K562 (cell line): Measurements from ENCODE around the gene TBC1D17. TPM values are rescaled to one million over a fixed set of nuclear protein-coding genes. Genes with fewer than 3 reads are reported as not detected.
A peak's percentile ranks its signal among the peaks of the same experiment; 100 is the strongest.

Experiments
- CEBPB ChIP-seq: fragments of 450-650 bp; IDR thresholded peaks from 2 replicates; pipeline ENCODE4 v1.6.1; 2016; ENCODE audit warnings: missing genetic modification characterization, missing compliant biosample characterization
- E2F3 ChIP-seq: fragments of 250-450 bp; sonication (Bioruptor Pico); IDR thresholded peaks from 2 replicates; pipeline ENCODE4 v1.4.0; 2020; ENCODE audit warnings: mild to moderate bottlenecking
- GATA2 ChIP-seq: sonication (generic); formaldehyde crosslinking; IDR thresholded peaks from 2 replicates; pipeline ENCODE4 v1.4.0; 2020; ENCODE audit warnings: mild to moderate bottlenecking, missing genetic modification reagents
- KDM2B ChIP-seq: fragments of 250-450 bp; sonication (Bioruptor Pico); IDR thresholded peaks from 2 replicates; pipeline ENCODE4 v1.8.0; 2021; ENCODE audit warnings: mild to moderate bottlenecking, moderate library complexity
- NFXL1 ChIP-seq: fragments of 450-650 bp; formaldehyde crosslinking; IDR thresholded peaks from 2 replicates; pipeline ENCODE4 v1.4.0; 2021; ENCODE audit warnings: mild to moderate bottlenecking
- PHB ChIP-seq: fragments of 250-450 bp; sonication (Bioruptor Pico); IDR thresholded peaks from 2 replicates; pipeline ENCODE4 v1.5.0; 2021
- PREB ChIP-seq: sonication (generic); formaldehyde crosslinking; IDR thresholded peaks from 2 replicates; pipeline ENCODE4 v1.8.1; 2023; ENCODE audit warnings: mild to moderate bottlenecking, missing genetic modification reagents
- SMAD2 ChIP-seq: fragments of 150-350 bp; IDR thresholded peaks from 2 replicates; pipeline ENCODE4 v1.6.1; 2014; ENCODE audit warnings: low read depth, mild to moderate bottlenecking, low read length
- SMARCE1 ChIP-seq: fragments of 450-650 bp; IDR thresholded peaks from 2 replicates; pipeline ENCODE4 v1.7.1; 2016; ENCODE audit warnings: mild to moderate bottlenecking
- SUPT5H ChIP-seq: fragments of 450-650 bp; IDR thresholded peaks from 2 replicates; pipeline ENCODE4 v1.6.1; 2016
- TAF1 ChIP-seq: IDR thresholded peaks from 2 replicates; pipeline ENCODE4 v1.6.1; 2011; ENCODE audit warnings: mild to moderate bottlenecking, low read length, moderate library complexity; ENCODE audit not compliant: insufficient read depth, control insufficient read depth, severe bottlenecking; ENCODE audit errors: extremely low read depth
- TAF15 ChIP-seq: fragments of 200-400 bp; formaldehyde crosslinking; IDR thresholded peaks from 2 replicates; pipeline ENCODE4 v1.6.1; 2017; ENCODE audit warnings: mild to moderate bottlenecking, low read depth, low read length, moderate library complexity
- THAP7 ChIP-seq: fragments of 250-450 bp; sonication (Bioruptor Pico); IDR thresholded peaks from 2 replicates; pipeline ENCODE4 v1.5.0; 2021
- UBTF ChIP-seq, 2 experiments: IDR thresholded peaks; 2 replicates each; pipeline ENCODE4 v1.6.1; 2012; ENCODE audit warnings: improper control_type of control experiment in 2 of 2, low read depth in 2 of 2, low read length in 2 of 2, borderline replicate concordance in 1 of 2
- ZBTB17 ChIP-seq: fragments of 450-650 bp; formaldehyde crosslinking; IDR thresholded peaks from 2 replicates; pipeline ENCODE4 v1.4.0; 2020; ENCODE audit warnings: mild to moderate bottlenecking
- ZBTB33 ChIP-seq: sonication (generic); formaldehyde crosslinking; IDR thresholded peaks from 2 replicates; pipeline ENCODE4 v1.8.1; 2023; ENCODE audit warnings: mild to moderate bottlenecking, missing genetic modification reagents
- ZBTB49 ChIP-seq: sonication (generic); formaldehyde crosslinking; IDR thresholded peaks from 2 replicates; pipeline ENCODE4 v1.8.0; 2022; ENCODE audit warnings: missing genetic modification reagents, mild to moderate bottlenecking, borderline replicate concordance
- ZNF124 ChIP-seq: sonication (generic); formaldehyde crosslinking; IDR thresholded peaks from 2 replicates; pipeline ENCODE4 v1.8.1; 2022; ENCODE audit warnings: missing genetic modification reagents
- ZNF146 ChIP-seq: IDR thresholded peaks from one replicate; pipeline ENCODE4 v1.6.1; 2018; ENCODE audit warnings: missing compliant biosample characterization; ENCODE audit not compliant: unreplicated experiment
- ZNF444 ChIP-seq: fragments of 250-450 bp; sonication (Bioruptor Pico); IDR thresholded peaks from 2 replicates; pipeline ENCODE4 v1.4.0; 2020; ENCODE audit warnings: mild to moderate bottlenecking, moderate library complexity
- polyA plus RNA-seq, 8 experiments: library from polyadenylated mRNA; depleted of rRNA in 4 of 8; stranded (reverse) in 5 of 8; unstranded in 3 of 8; fragments of >200 nt; fragmentation: Nextera tagmentation in 2 of 8; fragmentation: Illumina TruSeq in 1 of 8; extraction: Ambion mirVana in 2 of 8; extraction: Trizol in 1 of 8; gene quantifications; 2 replicates each; pipeline versions ENCODE4 v1.2.1 to v1.2.3, GENCODE V29; 2011 to 2014; ENCODE audit warnings: inconsistent platforms in 1 of 8, missing spikeins in 1 of 8
- total RNA-seq, 7 experiments: library from RNA; depleted of rRNA in 6 of 7; stranded (reverse); fragments of >200 nt in 6 of 7; fragmentation: Illumina TruSeq in 2 of 7; extraction: Trizol in 2 of 7; gene quantifications; 2 replicates each; pipeline versions ENCODE4 v1.2.1 to v1.2.3, GENCODE V29; 2011 to 2021; ENCODE audit warnings: low replicate concordance in 1 of 7

Gene TBC1D17
- total and polyA plus RNA-seq, 9 of the 15 experiments (the other 6 are each of a cell fraction or from before 2014, with no cell fraction given), result 0.42 to 16.0 (median 3.8) TPM

GRCh38 chr19:49850487-49851342, 26.8 kb upstream of the TBC1D17 start, which contains the start of gene PTOV1 (continued):
- TF ChIP-seq GATA2 (CRISPR knock-in tag) (no peak), SUPT5H (peak; percentile 80), KDM2B (CRISPR knock-in tag) (no peak), SMAD2 (no peak), ZBTB17 (peak; percentile 73; the same call in 1 of the 2 replicates), ZNF444 (CRISPR knock-in tag) (no peak; the same call in 1 of the 2 replicates), PREB (CRISPR knock-in tag) (no peak; the same call in 1 of the 2 replicates), PHB (0 out of 2 replicates have a peak, but pooled peaks have one; percentile 35), SMARCE1 (peak; percentile 47; the same call in 1 of the 2 replicates), TAF15 (no peak), E2F3 (CRISPR knock-in tag) (peak; percentile 69), NFXL1 (CRISPR knock-in tag) (no peak), ZNF146 (CRISPR knock-in tag) (no peak), TAF1 (peak; percentile 69), UBTF (IDR thresholded peaks at IDR 0.05; ENCODE audit: borderline replicate concordance in 1 of 2, low read depth in 2 of 2, low read length in 2 of 2) (no peak), ZBTB49 (CRISPR knock-in tag) (no peak), ZBTB33 (CRISPR knock-in tag) (peak; percentile 73), CEBPB (tag) (no peak), THAP7 (CRISPR knock-in tag) (no peak; the same call in 1 of the 2 replicates), ZNF124 (CRISPR knock-in tag) (no peak)
